Panc1 (cell line): ENCODE data around the gene SLC35F1.

Experiments
- CTCF ChIP-seq: fragments of 450-650 bp; IDR thresholded peaks from 2 replicates; pipeline ENCODE4 v1.5.1; 2017; ENCODE audit warnings: mild to moderate bottlenecking
- POLR2AphosphoS5 ChIP-seq: IDR thresholded peaks from 2 replicates; pipeline ENCODE4 v1.6.1; 2012; ENCODE audit warnings: mild to moderate bottlenecking, low read depth, low read length, moderate library complexity
- REST ChIP-seq, 2 experiments: IDR thresholded peaks; 2 replicates each; pipeline ENCODE4 v1.6.1; 2011 to 2012; ENCODE audit warnings: low read depth in 2 of 2, control low read depth in 1 of 2, low read length in 1 of 2, mild to moderate bottlenecking in 1 of 2, moderate library complexity in 1 of 2; ENCODE audit not compliant: insufficient read depth in 1 of 2

GRCh38 chr6:118296129-118296901 lies 389.3 kb downstream of the SLC35F1 start:
- TF ChIP-seq CTCF (no peak), POLR2AphosphoS5 (no peak), REST (IDR thresholded peaks at IDR 0.05; ENCODE audit: insufficient read depth in 1 of 2, low read depth in 2 of 2, low read length in 1 of 2) (no peak)
